Muscle layer of duodenum (tissue), 2 donors: ENCODE results near the gene MAPK8.

ENCODE experiments used
- H3K27ac ChIP-seq: one replicate; pipeline ENCODE4 v1.7.0; 2013; ENCODE audit warnings: mild to moderate bottlenecking, low read length
- H3K27me3 ChIP-seq: one replicate; pipeline ENCODE4 v1.7.0; 2013; ENCODE audit warnings: low read depth, mild to moderate bottlenecking, control low read depth, low read length
- H3K36me3 ChIP-seq, 2 donors: one replicate each; pipeline ENCODE4 v1.7.0; 2013; ENCODE audit warnings: low read length in 2 of 2, control low read depth in 1 of 2, mild to moderate bottlenecking in 1 of 2; ENCODE audit not compliant: insufficient read depth in 2 of 2, control insufficient read depth in 1 of 2
- H3K4me1 ChIP-seq, 2 donors: one replicate each; pipeline ENCODE4 v1.7.0; 2013; ENCODE audit warnings: low read length in 2 of 2, mild to moderate bottlenecking in 2 of 2, control low read depth in 1 of 2, moderate library complexity in 1 of 2; ENCODE audit not compliant: insufficient read depth in 2 of 2, control insufficient read depth in 1 of 2
- H3K4me3 ChIP-seq, 2 donors: one replicate each; pipeline ENCODE4 v1.7.0; 2013; ENCODE audit warnings: low read length in 2 of 2, low read depth in 1 of 2, mild to moderate bottlenecking in 1 of 2
- H3K9me3 ChIP-seq, 2 donors: one replicate each; pipeline ENCODE4 v1.7.0; 2013; ENCODE audit warnings: low read length in 2 of 2, control low read depth in 1 of 2, mild to moderate bottlenecking in 1 of 2; ENCODE audit not compliant: control insufficient read depth in 1 of 2
- donor health status: healthy.

The MAPK8 gene

DNA sequence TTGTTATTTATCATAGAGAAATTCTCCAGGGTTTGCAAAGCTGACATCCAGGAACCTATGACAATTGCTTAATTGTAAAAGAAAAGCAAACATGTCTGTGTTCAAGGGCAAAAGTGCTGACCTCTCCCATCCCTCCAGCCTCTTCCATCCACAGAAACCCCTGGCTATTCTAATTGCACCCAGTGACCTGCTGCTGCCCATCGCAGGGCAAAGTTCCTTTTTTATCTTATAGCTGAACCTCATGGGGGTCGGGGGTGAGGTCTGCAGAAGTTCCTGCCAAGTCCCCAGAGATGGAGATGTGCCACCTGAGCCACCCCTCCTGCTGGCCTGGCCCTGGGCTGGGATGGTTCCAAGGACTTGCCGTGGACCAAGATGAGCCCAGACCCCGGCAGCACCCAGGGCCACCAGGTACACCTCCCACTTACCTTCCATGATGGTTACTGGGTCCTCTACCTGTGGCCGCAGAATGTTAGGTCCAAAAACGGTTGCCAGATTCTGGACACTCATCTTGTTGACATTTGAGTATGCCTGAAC is 146.5 kb downstream of the MAPK8 start:
- Histone ChIP-seq H3K27ac (no peak overlapping the region), H3K4me3 (no peak overlapping the region), H3K9me3 (no peaks in the 10 kb centered on the region), H3K36me3 (no peaks in the 10 kb centered on the region), H3K4me1 (peaks cover 3 to 7% of the 10 kb centered on the region in 2 donors), H3K27me3 (no peaks in the 10 kb centered on the region)

DNA sequence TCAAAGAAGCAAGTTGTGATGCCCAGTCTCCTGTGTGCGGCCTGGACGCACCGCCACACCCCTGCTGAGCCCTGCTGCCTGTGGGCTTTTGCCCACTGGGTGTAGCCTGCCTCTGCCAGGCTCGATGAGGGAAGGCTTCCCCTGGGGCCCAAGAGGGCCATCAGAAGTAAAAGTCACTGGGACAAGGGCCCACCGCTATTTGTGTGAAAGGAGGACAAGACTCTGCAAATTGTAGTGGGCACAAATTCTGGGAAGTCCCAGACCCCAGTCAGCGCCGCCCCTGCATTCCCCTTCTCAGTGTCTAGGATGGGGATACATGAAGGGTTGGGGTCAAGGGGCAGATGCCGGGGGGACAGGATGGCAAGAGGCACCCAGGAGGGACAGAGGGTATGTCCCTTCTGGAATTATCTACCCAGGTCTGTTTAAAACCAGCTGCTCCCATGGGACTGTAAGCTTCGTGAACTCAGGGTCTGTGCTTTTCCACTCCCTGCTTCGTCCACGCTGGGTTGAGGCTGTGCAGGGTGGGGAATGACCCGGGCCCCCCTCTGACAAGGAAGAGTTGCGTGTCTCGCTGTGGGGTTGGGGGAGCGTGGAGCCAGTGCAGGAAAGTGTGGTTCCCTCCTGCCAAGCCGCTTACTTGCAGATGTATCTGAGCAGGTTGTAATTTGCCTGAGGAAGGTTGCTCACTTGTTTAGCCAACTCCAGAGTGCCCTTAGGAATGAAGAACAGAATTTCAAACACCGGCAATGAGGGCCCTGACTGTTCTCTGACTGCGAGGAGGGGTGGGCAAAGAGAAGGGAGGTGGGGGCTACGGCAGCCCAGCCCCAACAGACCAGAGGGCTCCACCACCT is 147.2 kb downstream of the MAPK8 start:
- no peaks in the 10 kb centered on the region for H3K36me3 ChIP-seq
- H3K4me1 ChIP-seq, result peaks cover 3 to 7% of the 10 kb centered on the region in 2 donors
- no peak overlapping the region for H3K4me3 ChIP-seq
- H3K27me3 ChIP-seq, result no peaks in the 10 kb centered on the region
- H3K9me3 ChIP-seq, result no peaks in the 10 kb centered on the region
- H3K27ac ChIP-seq, result no peak overlapping the region

DNA sequence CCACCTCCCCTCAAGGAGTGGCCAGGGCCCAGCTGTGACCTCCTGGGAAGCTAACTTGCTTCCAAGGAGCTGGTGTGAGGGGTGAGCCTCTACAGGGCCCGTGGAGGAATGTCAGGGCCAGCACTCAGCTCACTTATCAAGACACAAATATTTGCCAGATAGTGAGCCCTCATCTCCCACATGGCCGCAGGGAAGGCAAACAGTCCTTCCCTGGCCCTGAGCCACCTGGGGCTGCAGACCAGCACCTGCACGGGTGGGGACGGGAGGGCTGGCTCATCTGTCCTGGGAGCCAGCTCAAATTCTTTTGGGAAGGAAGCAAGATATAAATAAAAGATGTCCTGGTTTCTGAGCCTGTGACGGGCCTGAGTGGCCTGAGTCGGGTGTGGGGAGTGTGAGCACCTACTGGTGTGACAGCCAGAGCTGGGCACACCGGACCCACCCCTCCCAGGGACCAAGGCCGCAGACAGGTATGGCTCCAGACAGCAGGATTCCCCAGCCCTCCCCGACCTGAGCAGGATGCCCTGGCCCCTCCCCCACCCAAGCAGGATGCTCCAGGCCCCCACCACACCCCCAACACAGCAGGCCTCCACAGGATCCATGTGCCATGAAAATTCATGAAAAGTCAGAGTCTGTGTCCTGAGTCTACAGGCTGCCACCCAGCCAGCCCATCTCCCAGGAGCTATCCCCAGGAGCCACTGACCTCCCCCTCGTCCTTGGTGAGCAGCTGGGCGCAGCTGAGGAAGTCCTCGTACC is 148.0 kb downstream of the MAPK8 start:
- Histone ChIP-seq H3K4me3 (no peak overlapping the region), H3K27ac (no peak overlapping the region), H3K9me3 (no peaks in the 10 kb centered on the region), H3K36me3 (no peaks in the 10 kb centered on the region), H3K27me3 (no peaks in the 10 kb centered on the region), H3K4me1 (peaks cover 3 to 7% of the 10 kb centered on the region in 2 donors)

DNA sequence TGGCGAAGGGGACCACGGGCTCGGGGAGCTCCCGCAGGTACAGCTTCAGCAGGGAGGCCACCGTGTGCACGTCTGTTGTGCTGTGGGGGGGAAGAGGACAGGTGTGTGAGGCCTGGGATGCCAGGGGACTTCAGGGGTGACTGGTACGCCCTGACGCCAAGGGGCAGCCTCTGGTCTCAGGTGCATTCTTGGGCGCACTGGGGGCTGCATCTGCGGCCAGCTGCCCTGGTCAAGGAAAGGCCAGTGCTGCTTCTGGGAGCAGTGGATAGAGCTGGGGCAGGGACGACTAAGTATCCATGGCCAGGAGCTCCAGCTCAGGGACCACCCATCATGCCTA is 148.5 kb downstream of the MAPK8 start:
- no peaks in the 10 kb centered on the region for H3K9me3 ChIP-seq
- H3K36me3 ChIP-seq, result no peaks in the 10 kb centered on the region
- H3K4me3 ChIP-seq, result no peak overlapping the region
- no peak overlapping the region for H3K27ac ChIP-seq
- H3K4me1 ChIP-seq, result peaks cover 3 to 7% of the 10 kb centered on the region in 2 donors
- H3K27me3 ChIP-seq, result no peaks in the 10 kb centered on the region

DNA sequence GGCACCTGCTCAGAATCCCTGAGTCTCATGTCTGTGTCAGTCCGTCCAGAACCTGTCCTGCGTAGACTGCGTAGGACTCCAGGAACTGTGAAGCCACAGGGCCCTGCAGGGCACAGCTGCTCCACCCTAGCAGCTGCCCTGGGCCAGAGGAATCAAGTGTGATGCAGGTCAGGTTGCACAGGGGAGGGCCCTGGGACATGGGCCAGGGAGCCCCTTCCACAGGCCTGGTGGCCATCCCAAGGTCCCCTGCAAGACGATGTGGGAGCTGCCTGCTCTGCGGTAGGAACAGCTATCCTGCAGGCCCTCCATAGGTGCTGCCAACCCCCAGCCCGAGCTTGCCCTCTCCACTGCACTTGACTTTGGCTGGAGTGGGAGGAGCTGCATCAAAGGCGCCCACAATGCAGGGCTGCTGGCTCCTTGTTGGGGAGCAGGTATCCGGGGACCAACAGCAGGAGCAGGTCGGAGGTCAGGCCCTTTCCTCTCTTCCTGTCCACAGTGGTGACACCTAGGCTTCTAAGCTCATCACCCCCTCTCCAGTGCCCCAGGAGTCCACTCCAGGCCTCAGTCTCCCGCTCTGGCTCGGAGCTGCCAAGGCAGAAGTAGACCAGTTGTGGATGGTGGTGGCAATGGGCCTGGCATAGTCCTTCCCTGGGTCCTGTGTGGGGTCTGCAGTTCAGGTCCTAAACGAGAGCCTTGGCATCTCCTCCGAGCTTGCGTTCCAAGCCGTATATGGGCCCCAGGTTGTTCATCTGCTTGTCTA is 149.1 kb downstream of the MAPK8 start:
- peaks cover 3 to 7% of the 10 kb centered on the region in 2 donors for H3K4me1 ChIP-seq
- no peaks in the 10 kb centered on the region for H3K9me3 ChIP-seq
- no peak overlapping the region for H3K27ac ChIP-seq
- H3K4me3 ChIP-seq, result no peak overlapping the region
- no peaks in the 10 kb centered on the region for H3K36me3 ChIP-seq
- no peaks in the 10 kb centered on the region for H3K27me3 ChIP-seq

DNA sequence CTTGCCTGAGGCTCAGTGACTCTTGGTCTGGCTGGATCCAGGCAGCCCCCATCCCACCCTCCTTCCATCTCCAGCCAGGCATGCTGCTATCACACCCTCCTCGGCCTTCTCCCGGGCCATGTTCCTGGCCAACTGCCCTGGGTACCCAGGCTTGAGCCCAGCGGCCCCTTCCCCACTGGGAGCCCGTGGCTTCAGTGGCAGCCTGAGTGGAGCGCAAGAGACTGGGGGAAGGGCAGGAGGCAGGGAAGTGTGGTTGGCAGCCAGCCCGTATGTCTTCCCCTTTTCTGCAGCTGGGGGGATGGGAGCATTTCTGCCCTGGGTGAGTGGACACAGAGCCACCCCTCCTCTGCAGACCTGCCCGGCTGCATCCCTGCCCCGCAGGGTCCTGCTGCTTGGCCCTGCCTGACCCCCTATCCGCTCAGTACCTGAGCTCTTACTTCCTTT is 149.9 kb downstream of the MAPK8 start:
- no peak overlapping the region for H3K27ac ChIP-seq
- no peak overlapping the region for H3K4me3 ChIP-seq
- no peaks in the 10 kb centered on the region for H3K9me3 ChIP-seq
- H3K36me3 ChIP-seq, result no peaks in the 10 kb centered on the region
- H3K27me3 ChIP-seq, result no peaks in the 10 kb centered on the region
- H3K4me1 ChIP-seq, result peaks cover 3 to 7% of the 10 kb centered on the region in 2 donors

DNA sequence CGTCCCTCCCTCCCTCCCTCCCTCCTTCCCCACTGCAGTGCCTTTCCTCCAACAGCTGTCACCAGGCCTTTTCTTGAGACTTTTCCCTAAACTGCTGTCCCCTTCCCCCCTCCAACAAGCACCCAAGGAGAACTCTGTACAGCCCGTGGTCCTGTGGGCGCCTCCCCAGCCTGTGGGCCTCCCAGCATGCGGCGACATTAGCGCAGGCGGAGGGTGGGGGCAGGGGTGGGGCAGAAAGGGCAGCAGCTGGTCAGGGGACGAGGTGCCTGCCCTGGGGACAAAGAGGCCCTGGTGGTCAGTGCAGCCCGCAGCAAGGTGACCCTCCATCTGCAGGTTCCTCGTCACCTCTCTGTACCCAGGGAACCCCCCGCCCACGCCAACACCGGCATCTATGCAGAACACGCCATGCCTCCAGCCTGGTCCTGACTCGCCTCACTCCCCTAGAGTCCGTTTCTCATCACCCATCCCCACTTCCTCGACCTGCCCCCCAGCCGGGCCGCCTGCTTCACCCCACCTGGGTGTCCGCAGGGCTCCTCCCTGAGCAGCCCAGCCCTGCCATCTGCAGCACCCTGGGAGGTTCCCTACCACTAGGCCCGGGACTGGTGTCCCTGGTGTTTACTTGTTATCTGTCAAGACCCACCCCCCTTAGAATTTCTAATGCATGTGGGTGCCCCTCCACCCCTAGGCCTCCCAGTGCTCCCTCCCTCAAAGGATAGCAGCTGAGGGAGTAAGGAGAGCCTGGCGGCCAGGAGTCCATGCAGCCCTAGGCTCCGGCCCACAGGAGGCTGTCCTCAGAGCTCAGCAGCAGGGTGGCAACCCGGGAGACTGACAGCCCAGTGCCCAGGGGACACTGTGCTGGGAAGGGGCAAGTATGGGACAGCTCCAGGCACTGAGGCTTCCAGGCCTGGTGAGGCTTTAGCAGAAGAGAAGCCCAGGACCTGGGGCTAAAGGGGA is 150.6 kb downstream of the MAPK8 start:
- H3K4me3 ChIP-seq, result no peak overlapping the region
- H3K27ac ChIP-seq, result no peak overlapping the region
- H3K9me3 ChIP-seq, result no peaks in the 10 kb centered on the region
- H3K27me3 ChIP-seq, result no peaks in the 10 kb centered on the region
- H3K36me3 ChIP-seq, result no peaks in the 10 kb centered on the region
- peaks cover 3 to 7% of the 10 kb centered on the region in 2 donors for H3K4me1 ChIP-seq

DNA sequence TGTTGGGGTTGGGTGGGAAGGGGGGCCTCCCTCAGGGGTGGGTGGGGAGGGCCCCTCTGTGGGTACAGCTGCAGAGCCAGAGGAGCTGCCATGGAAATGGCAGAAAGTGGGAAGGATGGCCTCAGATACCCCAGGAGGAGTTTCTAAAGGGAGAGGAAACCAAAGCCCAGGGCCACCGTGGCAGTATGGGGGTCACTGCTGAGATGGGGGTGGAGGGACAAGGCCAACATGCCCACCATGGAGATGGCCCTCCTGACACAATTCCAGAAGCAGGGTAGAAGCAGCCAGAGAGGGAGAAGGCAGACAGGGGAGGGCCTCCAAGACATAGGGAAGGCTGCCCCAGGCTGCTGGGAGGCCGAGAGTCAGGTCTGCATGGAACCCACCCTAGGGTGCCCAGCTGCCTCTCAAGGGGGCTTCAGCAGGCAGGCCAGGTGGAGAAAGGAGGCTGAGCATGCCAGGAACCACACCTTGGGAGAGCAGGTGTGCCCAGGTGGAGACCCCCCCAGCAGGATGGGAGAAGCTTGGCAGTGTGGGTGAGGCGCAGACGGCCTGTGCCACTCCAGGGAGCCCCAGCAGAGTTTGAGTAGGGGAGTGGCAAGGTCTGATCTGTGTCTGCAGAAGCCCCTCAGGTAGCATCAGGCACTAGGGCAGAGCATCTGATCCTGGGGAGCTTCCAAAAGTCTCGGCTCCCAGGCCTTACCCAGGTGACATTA is 151.6 kb downstream of the MAPK8 start:
- Histone ChIP-seq H3K4me1 (peaks cover 3 to 7% of the 10 kb centered on the region in 2 donors), H3K36me3 (no peaks in the 10 kb centered on the region), H3K4me3 (no peak overlapping the region), H3K27me3 (no peaks in the 10 kb centered on the region), H3K27ac (no peak overlapping the region), H3K9me3 (no peaks in the 10 kb centered on the region)

DNA sequence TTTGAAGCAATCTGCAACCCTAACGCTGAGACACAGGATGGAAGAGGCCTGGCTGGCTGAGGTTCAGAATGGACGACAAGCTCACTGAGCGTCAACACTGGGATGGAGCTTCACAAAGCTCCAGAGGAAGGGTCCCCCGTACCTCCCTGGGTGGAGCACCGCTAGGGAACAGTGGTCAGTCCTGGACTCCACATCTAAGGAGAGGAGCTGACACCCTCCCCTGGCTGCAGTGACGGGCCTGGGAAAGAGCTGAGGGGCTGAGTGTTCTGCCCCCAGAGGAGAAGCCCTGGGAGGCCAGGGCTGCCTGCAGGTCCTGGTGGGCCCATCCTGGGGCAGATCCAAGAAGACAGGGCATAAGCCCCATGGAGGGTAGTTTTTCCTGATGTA is 152.2 kb downstream of the MAPK8 start:
- no peak overlapping the region for H3K27ac ChIP-seq
- no peaks in the 10 kb centered on the region for H3K27me3 ChIP-seq
- no peaks in the 10 kb centered on the region for H3K9me3 ChIP-seq
- no peaks in the 10 kb centered on the region for H3K36me3 ChIP-seq
- H3K4me1 ChIP-seq, result peaks cover 3 to 7% of the 10 kb centered on the region in 2 donors
- no peak overlapping the region for H3K4me3 ChIP-seq
